Ishikawa (cell line): ENCODE data around the gene NRXN3.

Source experiments
- EP300 ChIP-seq: IDR thresholded peaks from 2 replicates; pipeline ENCODE4 v1.6.1; 2012; ENCODE audit warnings: borderline replicate concordance
- RAD21 ChIP-seq: IDR thresholded peaks from 2 replicates; pipeline ENCODE4 v1.6.1; 2012; ENCODE audit warnings: low read depth
- REST ChIP-seq: IDR thresholded peaks from 2 replicates; pipeline ENCODE4 v1.6.1; 2012; ENCODE audit warnings: low read depth, mild to moderate bottlenecking
- TEAD4 ChIP-seq: IDR thresholded peaks from 2 replicates; pipeline ENCODE4 v1.6.1; 2012
- YY1 ChIP-seq: IDR thresholded peaks from 2 replicates; pipeline ENCODE4 v1.6.1; 2012; ENCODE audit warnings: low read depth
- ZBTB7A ChIP-seq: IDR thresholded peaks from 2 replicates; pipeline ENCODE4 v1.6.1; 2012; ENCODE audit warnings: low read depth

DNA sequence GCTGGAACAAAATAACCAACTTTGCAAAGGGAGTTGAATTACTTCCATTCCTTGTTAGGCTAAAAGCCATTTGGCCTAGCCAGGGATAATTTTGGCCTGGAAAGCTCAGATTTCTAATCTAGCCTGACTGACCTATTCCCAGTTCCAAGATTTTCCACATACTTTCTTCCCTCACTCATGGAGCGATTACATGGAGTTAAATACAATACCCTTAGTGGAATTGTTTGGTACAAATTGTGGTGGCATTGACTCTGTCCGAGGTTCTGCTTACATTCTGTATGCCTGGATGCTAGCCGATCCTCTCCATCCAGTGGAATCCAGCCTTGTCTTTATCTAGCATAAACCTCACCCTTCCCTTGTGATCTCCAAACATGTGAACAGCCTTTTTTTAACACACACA lies 1076.0 kb downstream of the NRXN3 start:
- TF ChIP-seq EP300 = no peak
- TF ChIP-seq RAD21 = no peak
- TF ChIP-seq YY1 = no peak
- no peak for TF ChIP-seq ZBTB7A
- no peak for TF ChIP-seq REST
- no peak for TF ChIP-seq TEAD4
